MCF 10A (cell line): ENCODE results near the gene ABCG4. TPM values are rescaled to one million over a fixed set of nuclear protein-coding genes. Genes with fewer than 3 reads are reported as not detected.

Experiments used
- BruUV-seq: library from RNA; stranded (reverse); fragments of 400-500 nt; replicated peaks from 2 replicates; lab custom pipeline; 2021; lab: Mats Ljungman, UMichigan
- CTCF ChIA-PET: fragments of 300-600 bp; sonication (Branson Sonifier 250); formaldehyde crosslinking; extraction: SDS; loops from one replicate; lab custom pipeline; 2021; ENCODE audit warnings: antibody characterized with exemption, inconsistent platforms; lab: Yijun Ruan, JAX
- POLR2A ChIA-PET: fragments of 300-600, 350-650 bp; sonication (Branson Sonifier 250); formaldehyde crosslinking; extraction: SDS; loops from one replicate; lab custom pipeline; 2020; ENCODE audit warnings: antibody characterized with exemption, inconsistent platforms; lab: Yijun Ruan, JAX
- DNase-seq: peaks from one replicate; pipeline ENCODE4 v3.0.0-alpha.2; 2018; ENCODE audit not compliant: unreplicated experiment
- H3K27ac Mint-ChIP-seq: one replicate; pipeline ENCODE4 v1.8.0; 2022; ENCODE audit warnings: mild to moderate bottlenecking, low read depth, mixed read lengths; ENCODE audit not compliant: unreplicated experiment
- H3K27me3 Mint-ChIP-seq: one replicate; pipeline ENCODE4 v1.8.0; 2022; ENCODE audit warnings: mixed read lengths; ENCODE audit not compliant: insufficient read depth, unreplicated experiment
- H3K36me3 Mint-ChIP-seq: one replicate; pipeline ENCODE4 v1.8.0; 2022; ENCODE audit warnings: mild to moderate bottlenecking, moderate library complexity, mixed read lengths; ENCODE audit not compliant: insufficient read depth, unreplicated experiment
- H3K4me1 Mint-ChIP-seq: one replicate; pipeline ENCODE4 v1.8.0; 2022; ENCODE audit warnings: mixed read lengths; ENCODE audit not compliant: insufficient read depth, unreplicated experiment
- H3K4me3 Mint-ChIP-seq: one replicate; pipeline ENCODE4 v1.8.0; 2022; ENCODE audit warnings: mild to moderate bottlenecking, moderate library complexity, mixed read lengths; ENCODE audit not compliant: unreplicated experiment
- H3K9me3 Mint-ChIP-seq: one replicate; pipeline ENCODE4 v1.8.0; 2022; ENCODE audit warnings: mixed read lengths; ENCODE audit not compliant: unreplicated experiment
- CTCF ChIP-seq: fragments of 200-600 bp; IDR thresholded peaks from one replicate; pipeline ENCODE4 v1.8.0; 2022; ENCODE audit warnings: antibody characterized with exemption, mild to moderate bottlenecking; ENCODE audit not compliant: unreplicated experiment
- intact Hi-C: fragments of 100-400 bp; cut with micrococcal nuclease; formaldehyde crosslinking; loops from 2 replicates; pipeline ENCODE4 v1.14.1; 2022
- total RNA-seq: library from RNA; stranded (reverse); gene quantifications from 2 replicates; pipeline ENCODE4 v1.2.3, GENCODE V29; 2022

The ABCG4 gene
- total RNA-seq, 1 experiment from 2014 or later = not detected

GRCh38 chr11:119116235-119116594 lies 32.6 kb upstream of the ABCG4 start:
- Mint-ChIP-seq H3K27ac (no peak overlapping the region), H3K36me3 (peaks cover 43% of the 10 kb centered on the region), H3K27me3 (no peaks in the 10 kb centered on the region), H3K4me3 (no peak overlapping the region), H3K4me1 (peaks cover 15% of the 10 kb centered on the region), H3K9me3 (no peaks in the 10 kb centered on the region)
- ChIA-PET POLR2A (interaction anchor here (0.7 kb wide), 1 partner anchor 14 kb away, joined by 3 read pairs; the partner anchor contains the start of gene DPAGT1), CTCF (no interaction called here)
- TF ChIP-seq CTCF = no peak
- BruUV-seq = no TSS peak
- intact Hi-C loops = no loop called here
- DNase-seq = no peak

GRCh38 chr11:119116601-119117000 lies 32.3 kb upstream of the ABCG4 start:
- CTCF ChIA-PET = no interaction called here
- H3K4me1 Mint-ChIP-seq = peaks cover 15% of the 10 kb centered on the region
- no peaks in the 10 kb centered on the region for H3K9me3 Mint-ChIP-seq
- no peak overlapping the region for H3K27ac Mint-ChIP-seq
- no peak for DNase-seq
- no peak overlapping the region for H3K4me3 Mint-ChIP-seq
- peaks cover 42% of the 10 kb centered on the region for H3K36me3 Mint-ChIP-seq
- no TSS peak for BruUV-seq
- no peaks in the 10 kb centered on the region for H3K27me3 Mint-ChIP-seq
- no peak for TF ChIP-seq CTCF
- POLR2A ChIA-PET = interaction anchor here (0.7 kb wide), 1 partner anchor 15 kb away, joined by 3 read pairs; the partner anchor contains the start of gene DPAGT1
- intact Hi-C loops = no loop called here

- H3K27me3 Mint-ChIP-seq = no peaks in the 10 kb centered on the region
- no peak overlapping the region for H3K4me3 Mint-ChIP-seq
- ChIA-PET CTCF (interaction anchor here (0.6 kb wide), 1 partner anchor 26 kb away, joined by 3 read pairs; no protein-coding TSS in a partner anchor), POLR2A (no interaction called here)
- peaks cover 20% of the 10 kb centered on the region for H3K4me1 Mint-ChIP-seq
- peaks cover 36% of the 10 kb centered on the region for H3K36me3 Mint-ChIP-seq
- intact Hi-C loops = no loop called here
- H3K27ac Mint-ChIP-seq = no peak overlapping the region
- no peaks in the 10 kb centered on the region for H3K9me3 Mint-ChIP-seq
- TF ChIP-seq CTCF = no peak
- DNase-seq = no peak
- BruUV-seq = no TSS peak
Measured at GRCh38 chr11:119117004-119117706, 31.7 kb upstream of the ABCG4 start.

- no TSS peak for BruUV-seq
- DNase-seq = no peak
- intact Hi-C loops = no loop called here
- TF ChIP-seq CTCF = no peak
- ChIA-PET CTCF (interaction anchor here (0.6 to 1.3 kb wide), 5 partner anchors 8 to 78 kb away, joined by 3 to 5 read pairs (median 3); no protein-coding TSS in a partner anchor), POLR2A (interaction anchor here (0.6 to 6.7 kb wide), 5 partner anchors 13 to 121 kb away, joined by 3 to 149 read pairs (median 3); partner anchors contain the start of genes C2CD2L and DPAGT1)
- Mint-ChIP-seq H3K4me1 (peaks cover 25% of the 10 kb centered on the region), H3K27ac (no peak overlapping the region), H3K4me3 (no peak overlapping the region), H3K27me3 (no peaks in the 10 kb centered on the region), H3K36me3 (peaks cover 37% of the 10 kb centered on the region), H3K9me3 (no peaks in the 10 kb centered on the region)
Measured at GRCh38 chr11:119118227-119118626, 30.6 kb upstream of the ABCG4 start.
